ENCODE measurements around the gene GPR183. TPM values are rescaled to one million over a fixed set of nuclear protein-coding genes. Genes with fewer than 3 reads are reported as not detected.

The GPR183 gene
- total RNA-seq, 1 donor from 2014 or later, result 0.71 TPM

- no peak for TF ChIP-seq CTCF (IDR thresholded peaks at IDR 0.05; ENCODE audit: insufficient read depth, low read length, poor library complexity, severe bottlenecking)
- no peak for DNase-seq (ENCODE audit: low read depth)
- H3K36me3 ChIP-seq (ENCODE audit: control insufficient read depth, insufficient read depth, low read length), result no peaks in the 10 kb centered on the region
- H3K27me3 ChIP-seq (ENCODE audit: control insufficient read depth, insufficient read depth, low read length), result no peaks in the 10 kb centered on the region
- no peak overlapping the region for H3K4me3 ChIP-seq (ENCODE audit: low read depth, low read length)
These were observed 3.3 kb upstream of the GPR183 start for GRCh38 chr13:99310382-99311031.

DNA sequence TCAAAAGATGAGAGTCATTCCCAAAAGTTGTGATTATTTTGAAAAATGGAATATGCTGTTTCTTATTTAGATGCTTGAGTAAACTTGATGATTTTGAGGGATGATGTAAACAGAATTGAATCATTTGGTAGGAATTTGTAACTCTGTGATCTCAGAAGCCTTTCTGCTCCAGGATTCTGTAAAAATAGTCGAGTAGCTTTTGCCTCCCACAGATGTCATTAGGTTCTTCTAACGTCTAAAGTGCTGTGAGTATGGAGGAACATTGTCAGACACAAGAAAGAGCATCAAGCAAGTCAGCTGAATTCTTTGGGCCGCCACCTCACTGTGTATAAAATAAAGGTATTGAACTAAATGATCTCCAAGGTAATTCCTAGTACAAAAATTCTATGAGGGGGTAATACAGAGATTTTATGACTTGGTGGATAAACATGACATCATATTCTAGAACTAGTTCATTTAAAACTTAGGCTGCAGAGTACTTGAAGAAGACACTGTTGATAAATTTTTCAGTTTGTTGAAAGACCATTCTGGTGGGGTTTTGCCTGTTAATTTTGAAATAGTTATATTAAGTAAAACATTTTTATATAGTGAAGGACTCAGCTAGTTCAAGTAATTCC, 1.4 kb upstream of the GPR183 start:
- Histone ChIP-seq H3K27me3 (ENCODE audit: control insufficient read depth, insufficient read depth, low read length) (no peaks in the 10 kb centered on the region), H3K36me3 (ENCODE audit: control insufficient read depth, insufficient read depth, low read length) (no peaks in the 10 kb centered on the region), H3K4me3 (ENCODE audit: low read depth, low read length) (no peak overlapping the region)
- TF ChIP-seq CTCF (IDR thresholded peaks at IDR 0.05; ENCODE audit: insufficient read depth, low read length, poor library complexity, severe bottlenecking), result no peak
- DNase-seq (ENCODE audit: low read depth), result no peak

GRCh38 chr13:99307648-99308339, 595 bp upstream of the GPR183 start:
- TF ChIP-seq CTCF (IDR thresholded peaks at IDR 0.05; ENCODE audit: insufficient read depth, low read length, poor library complexity, severe bottlenecking), result no peak
- H3K36me3 ChIP-seq (ENCODE audit: control insufficient read depth, insufficient read depth, low read length), result no peaks in the 10 kb centered on the region
- peak; percentile 74 for DNase-seq (ENCODE audit: low read depth)
- no peaks in the 10 kb centered on the region for H3K27me3 ChIP-seq (ENCODE audit: control insufficient read depth, insufficient read depth, low read length)
- no peak overlapping the region for H3K4me3 ChIP-seq (ENCODE audit: low read depth, low read length)

DNA sequence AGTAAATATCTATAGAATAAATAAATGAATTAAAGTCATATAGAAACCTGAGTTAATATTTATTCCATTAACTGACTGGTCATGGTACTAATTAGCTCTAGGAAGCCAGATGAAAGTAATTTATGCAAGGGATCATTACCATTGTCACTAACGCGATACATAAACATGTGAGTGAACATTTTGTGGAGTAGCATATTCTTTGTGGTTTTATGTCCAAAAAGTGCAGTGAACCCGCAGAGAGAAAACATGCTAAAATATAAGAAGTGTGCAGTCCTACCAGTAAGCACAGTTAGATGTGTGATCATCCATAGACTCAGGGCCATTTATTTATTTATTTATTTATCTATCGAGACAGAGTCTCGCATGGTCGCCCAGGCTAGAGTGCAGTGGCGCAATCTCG, 1.6 kb downstream of the GPR183 start:
- no peaks in the 10 kb centered on the region for H3K36me3 ChIP-seq (ENCODE audit: control insufficient read depth, insufficient read depth, low read length)
- H3K27me3 ChIP-seq (ENCODE audit: control insufficient read depth, insufficient read depth, low read length), result no peaks in the 10 kb centered on the region
- no peak for DNase-seq (ENCODE audit: low read depth)
- no peak overlapping the region for H3K4me3 ChIP-seq (ENCODE audit: low read depth, low read length)
- no peak for TF ChIP-seq CTCF (IDR thresholded peaks at IDR 0.05; ENCODE audit: insufficient read depth, low read length, poor library complexity, severe bottlenecking)

GRCh38 chr13:99305158-99305557, 2.0 kb downstream of the GPR183 start:
- Histone ChIP-seq H3K4me3 (ENCODE audit: low read depth, low read length) (no peak overlapping the region), H3K36me3 (ENCODE audit: control insufficient read depth, insufficient read depth, low read length) (no peaks in the 10 kb centered on the region), H3K27me3 (ENCODE audit: control insufficient read depth, insufficient read depth, low read length) (no peaks in the 10 kb centered on the region)
- TF ChIP-seq CTCF (IDR thresholded peaks at IDR 0.05; ENCODE audit: insufficient read depth, low read length, poor library complexity, severe bottlenecking), result no peak
- no peak for DNase-seq (ENCODE audit: low read depth)

All from kidney epithelial cell (primary cell).